Upper lobe of right lung (tissue), 1 donor: ENCODE results near the gene NXN. TPM values are rescaled to one million over a fixed set of nuclear protein-coding genes. Genes with fewer than 3 reads are reported as not detected.

Experiments
- ATAC-seq: fragments of 200-7000 bp; cut with Tn5 transposase; one replicate; pipeline ENCODE4 v1.9.1; 2020; ENCODE audit warnings: mild to moderate bottlenecking, moderate library complexity
- DNase-seq: peaks from one replicate; pipeline ENCODE4 v3.0.0-alpha.2; 2020
- H3K27ac ChIP-seq: fragments of 200-600 bp; one replicate; pipeline ENCODE4 v1.8.0; 2022
- H3K27me3 ChIP-seq: fragments of 200-600 bp; one replicate; pipeline ENCODE4 v1.8.0; 2022; ENCODE audit warnings: mild to moderate bottlenecking
- H3K36me3 ChIP-seq: fragments of 200-600 bp; one replicate; pipeline ENCODE4 v1.8.0; 2022
- H3K4me1 ChIP-seq: fragments of 200-600 bp; one replicate; pipeline ENCODE4 v1.8.0; 2022
- H3K4me3 ChIP-seq: fragments of 200-600 bp; one replicate; pipeline ENCODE4 v1.8.0; 2022; ENCODE audit warnings: mild to moderate bottlenecking
- H3K9me3 ChIP-seq: fragments of 200-600 bp; one replicate; pipeline ENCODE4 v1.8.0; 2022
- intact Hi-C: fragments of 100-400 bp; cut with DNase I; formaldehyde crosslinking; loops from one replicate; pipeline ENCODE4 v1.11.0; 2022
- total RNA-seq: library from RNA; stranded (reverse); fragmentation: NEBNext Ultra II Directional; extraction: Animal tissue kit (Norgen Biotek cat#: 25700); gene quantifications from one replicate; pipeline ENCODE4 v1.2.1, GENCODE V29; 2021
- TF ChIP-seq, protein P1 (sequence below): fragments of 200-600 bp; IDR thresholded peaks from one replicate; pipeline ENCODE4 v1.8.0; 2022; ENCODE audit warnings: antibody characterized with exemption
- donor health status: DM: no; HTN: yes; CAD: no; lungs with severe emphysema.

The NXN gene
- total RNA-seq, 1 donor from 2014 or later, result 57.3 TPM

GRCh38 chr17:774313-774584 is 205.3 kb downstream of the NXN start:
- intact Hi-C loops, result no loop called here
- H3K4me3 ChIP-seq, result no peak overlapping the region
- no peaks in the 10 kb centered on the region for H3K27me3 ChIP-seq
- TF ChIP-seq, protein P1, sequence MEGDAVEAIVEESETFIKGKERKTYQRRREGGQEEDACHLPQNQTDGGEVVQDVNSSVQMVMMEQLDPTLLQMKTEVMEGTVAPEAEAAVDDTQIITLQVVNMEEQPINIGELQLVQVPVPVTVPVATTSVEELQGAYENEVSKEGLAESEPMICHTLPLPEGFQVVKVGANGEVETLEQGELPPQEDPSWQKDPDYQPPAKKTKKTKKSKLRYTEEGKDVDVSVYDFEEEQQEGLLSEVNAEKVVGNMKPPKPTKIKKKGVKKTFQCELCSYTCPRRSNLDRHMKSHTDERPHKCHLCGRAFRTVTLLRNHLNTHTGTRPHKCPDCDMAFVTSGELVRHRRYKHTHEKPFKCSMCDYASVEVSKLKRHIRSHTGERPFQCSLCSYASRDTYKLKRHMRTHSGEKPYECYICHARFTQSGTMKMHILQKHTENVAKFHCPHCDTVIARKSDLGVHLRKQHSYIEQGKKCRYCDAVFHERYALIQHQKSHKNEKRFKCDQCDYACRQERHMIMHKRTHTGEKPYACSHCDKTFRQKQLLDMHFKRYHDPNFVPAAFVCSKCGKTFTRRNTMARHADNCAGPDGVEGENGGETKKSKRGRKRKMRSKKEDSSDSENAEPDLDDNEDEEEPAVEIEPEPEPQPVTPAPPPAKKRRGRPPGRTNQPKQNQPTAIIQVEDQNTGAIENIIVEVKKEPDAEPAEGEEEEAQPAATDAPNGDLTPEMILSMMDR, result no peak
- no peak overlapping the region for H3K27ac ChIP-seq
- H3K4me1 ChIP-seq, result no peaks in the 10 kb centered on the region
- DNase-seq (no peak), ATAC-seq (no peak)
- H3K9me3 ChIP-seq, result no peaks in the 10 kb centered on the region
- H3K36me3 ChIP-seq, result peaks cover 92% of the 10 kb centered on the region

- intact Hi-C loops, result no loop called here
- DNase-seq, result no peak
- Histone ChIP-seq H3K4me3 (no peak overlapping the region), H3K27me3 (no peaks in the 10 kb centered on the region), H3K36me3 (peaks cover 92% of the 10 kb centered on the region), H3K9me3 (no peaks in the 10 kb centered on the region), H3K4me1 (no peaks in the 10 kb centered on the region), H3K27ac (no peak overlapping the region)
- ATAC-seq, result no peak
- TF ChIP-seq, protein P1, result no peak
Observed at GRCh38 chr17:773467-774312, 205.9 kb downstream of the NXN start.

GRCh38 chr17:773016-773415 is 206.6 kb downstream of the NXN start:
- no peak for DNase-seq
- H3K27ac ChIP-seq, result no peak overlapping the region
- peaks cover 86% of the 10 kb centered on the region for H3K36me3 ChIP-seq
- no peaks in the 10 kb centered on the region for H3K9me3 ChIP-seq
- no peaks in the 10 kb centered on the region for H3K4me1 ChIP-seq
- TF ChIP-seq, protein P1, result no peak
- H3K27me3 ChIP-seq, result no peaks in the 10 kb centered on the region
- H3K4me3 ChIP-seq, result no peak overlapping the region
- ATAC-seq, result no peak
- intact Hi-C loops, result no loop called here

DNA sequence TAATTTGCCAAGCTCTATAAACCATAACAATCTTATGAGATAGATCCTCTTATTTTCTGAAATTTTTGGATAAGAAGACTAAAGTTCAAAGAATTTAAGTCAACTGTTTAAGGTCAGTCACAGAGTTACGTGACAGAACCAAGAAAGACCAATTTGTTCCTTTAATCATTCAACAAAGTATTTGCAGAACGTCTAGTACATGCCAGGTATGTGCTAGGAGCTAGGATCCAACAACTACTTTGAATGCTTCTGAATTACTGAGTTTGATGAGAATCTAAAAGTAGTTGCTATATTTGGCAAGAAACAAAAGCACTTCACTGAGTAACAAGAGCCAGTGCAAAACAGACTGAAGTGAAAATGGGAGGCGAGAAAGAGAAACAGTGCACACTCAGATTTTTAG is 212.5 kb downstream of the NXN start:
- no peaks in the 10 kb centered on the region for H3K27me3 ChIP-seq
- ATAC-seq, result peak; percentile 73
- H3K36me3 ChIP-seq, result peaks cover 75% of the 10 kb centered on the region
- H3K9me3 ChIP-seq, result no peaks in the 10 kb centered on the region
- no peaks in the 10 kb centered on the region for H3K4me1 ChIP-seq
- H3K4me3 ChIP-seq, result no peak overlapping the region
- no peak overlapping the region for H3K27ac ChIP-seq
- TF ChIP-seq, protein P1, result no peak
- no peak for DNase-seq
- intact Hi-C loops, result no loop called here

DNA sequence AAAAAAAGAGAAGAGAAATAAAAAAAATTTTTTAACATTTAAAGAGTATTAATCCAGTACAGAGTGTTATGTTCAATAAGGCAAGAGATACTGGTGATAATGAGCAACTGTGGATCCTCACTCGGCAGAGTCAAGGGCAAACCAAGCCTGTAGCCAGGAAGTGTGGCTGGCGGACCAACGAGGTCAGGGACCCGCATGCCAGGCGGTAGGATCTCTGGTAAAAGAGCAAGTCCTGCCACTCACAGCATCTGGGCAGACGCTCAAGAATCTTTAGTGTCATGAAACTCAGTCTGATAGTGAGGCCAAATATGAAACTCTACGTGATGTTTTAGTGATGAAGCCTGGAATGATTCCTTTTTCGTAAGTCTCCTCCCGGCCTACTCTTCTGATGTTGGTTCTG is 219.2 kb downstream of the NXN start:
- H3K36me3 ChIP-seq, result peaks cover 64% of the 10 kb centered on the region
- DNase-seq, result peak; percentile 22

More for the DNA sequence above, 219.2 kb downstream of the NXN start:
- no peak overlapping the region for H3K4me3 ChIP-seq
- no peaks in the 10 kb centered on the region for H3K9me3 ChIP-seq
- intact Hi-C loops, result no loop called here
- H3K27ac ChIP-seq, result no peak overlapping the region
- ATAC-seq, result no peak
- H3K27me3 ChIP-seq, result no peaks in the 10 kb centered on the region
- TF ChIP-seq, protein P1, result no peak
- no peaks in the 10 kb centered on the region for H3K4me1 ChIP-seq
